ENCODE measurements around the gene GPR137B. TPM values are rescaled to one million over a fixed set of nuclear protein-coding genes. Genes with fewer than 3 reads are reported as not detected.
A peak's percentile ranks its signal among the peaks of the same experiment; 100 is the strongest.

GPR137B gene
- total RNA-seq, 1 donor from 2014 or later = 6.3 TPM

GRCh38 chr1:236120721-236121153, 21.6 kb upstream of the GPR137B start:
- Histone ChIP-seq H3K4me3 (ENCODE audit: low read depth, low read length) (no peak overlapping the region), H3K36me3 (ENCODE audit: control insufficient read depth, insufficient read depth, low read length) (no peaks in the 10 kb centered on the region), H3K27me3 (ENCODE audit: control insufficient read depth, insufficient read depth, low read length) (peaks cover 2% of the 10 kb centered on the region)
- FAIRE-seq = no peak
- no peak for TF ChIP-seq CTCF (IDR thresholded peaks at IDR 0.05; ENCODE audit: insufficient read depth, low read length, severe bottlenecking)
- no peak for DNase-seq (ENCODE audit: low read depth)

GRCh38 chr1:236122176-236122575, 20.2 kb upstream of the GPR137B start:
- DNase-seq (ENCODE audit: low read depth) (no peak), FAIRE-seq (no peak)
- Histone ChIP-seq H3K4me3 (ENCODE audit: low read depth, low read length) (no peak overlapping the region), H3K27me3 (ENCODE audit: control insufficient read depth, insufficient read depth, low read length) (peaks cover 2% of the 10 kb centered on the region), H3K36me3 (ENCODE audit: control insufficient read depth, insufficient read depth, low read length) (no peaks in the 10 kb centered on the region)
- no peak for TF ChIP-seq CTCF (IDR thresholded peaks at IDR 0.05; ENCODE audit: insufficient read depth, low read length, severe bottlenecking)

DNA sequence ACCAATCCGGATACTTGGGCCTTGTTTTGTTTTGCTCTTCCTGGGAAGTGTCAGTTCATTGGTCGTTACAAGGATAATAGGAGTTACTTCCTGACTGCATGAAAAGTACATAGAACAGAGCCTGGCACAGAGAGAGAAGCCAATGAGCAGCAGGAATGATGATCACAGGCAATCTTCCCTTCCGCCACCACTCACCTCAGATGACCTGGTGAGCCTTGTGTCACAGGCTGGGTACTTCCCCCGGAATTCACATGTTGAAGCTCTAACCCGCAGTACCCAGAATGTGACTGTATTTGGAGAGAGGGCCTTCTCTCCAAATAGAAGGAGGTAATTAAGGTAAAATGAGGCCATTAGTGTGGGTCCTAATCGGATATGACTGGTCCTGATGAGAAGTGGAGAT, 18.8 kb upstream of the GPR137B start:
- no peak overlapping the region for H3K4me3 ChIP-seq (ENCODE audit: low read depth, low read length)
- no peak for TF ChIP-seq CTCF (IDR thresholded peaks at IDR 0.05; ENCODE audit: insufficient read depth, low read length, severe bottlenecking)
- peaks cover 2% of the 10 kb centered on the region for H3K27me3 ChIP-seq (ENCODE audit: control insufficient read depth, insufficient read depth, low read length)
- no peak for DNase-seq (ENCODE audit: low read depth)
- H3K36me3 ChIP-seq (ENCODE audit: control insufficient read depth, insufficient read depth, low read length) = no peaks in the 10 kb centered on the region
- FAIRE-seq = no peak

- H3K36me3 ChIP-seq (ENCODE audit: control insufficient read depth, insufficient read depth, low read length) = no peaks in the 10 kb centered on the region
- no peak for FAIRE-seq
- TF ChIP-seq CTCF (IDR thresholded peaks at IDR 0.05; ENCODE audit: insufficient read depth, low read length, severe bottlenecking) = no peak
- no peak overlapping the region for H3K4me3 ChIP-seq (ENCODE audit: low read depth, low read length)
- H3K27me3 ChIP-seq (ENCODE audit: control insufficient read depth, insufficient read depth, low read length) = peaks cover 2% of the 10 kb centered on the region
- DNase-seq (ENCODE audit: low read depth) = no peak
Observed at GRCh38 chr1:236124965-236125364, 17.4 kb upstream of the GPR137B start.

DNA sequence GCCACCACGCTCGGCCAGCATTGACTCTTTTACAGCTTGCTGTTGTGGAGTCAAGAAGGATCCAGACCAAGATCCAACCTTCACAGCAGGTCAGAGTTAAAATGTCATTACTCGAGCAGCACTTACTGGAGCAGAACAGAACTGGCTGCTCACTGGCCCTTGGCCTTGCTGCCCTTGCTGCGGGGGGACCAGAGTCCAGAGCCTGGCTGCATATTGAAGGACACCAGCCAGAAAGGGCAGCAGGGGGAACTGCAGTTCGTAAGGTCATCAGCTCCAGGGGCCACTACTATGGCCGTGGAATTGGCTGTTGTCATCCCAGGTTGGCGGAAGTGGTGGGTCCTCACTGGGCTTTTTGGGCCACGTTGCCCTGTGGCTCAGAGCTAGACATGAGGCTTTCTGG, 15.3 kb upstream of the GPR137B start:
- DNase-seq (ENCODE audit: low read depth) (no peak), FAIRE-seq (no peak)
- H3K36me3 ChIP-seq (ENCODE audit: control insufficient read depth, insufficient read depth, low read length) = no peaks in the 10 kb centered on the region
- no peak for TF ChIP-seq CTCF (IDR thresholded peaks at IDR 0.05; ENCODE audit: insufficient read depth, low read length, severe bottlenecking)
- peaks cover 2% of the 10 kb centered on the region for H3K27me3 ChIP-seq (ENCODE audit: control insufficient read depth, insufficient read depth, low read length)
- H3K4me3 ChIP-seq (ENCODE audit: low read depth, low read length) = no peak overlapping the region

- FAIRE-seq = no peak
- DNase-seq (ENCODE audit: low read depth) = peak; percentile 19
- no peak for TF ChIP-seq CTCF (IDR thresholded peaks at IDR 0.05; ENCODE audit: insufficient read depth, low read length, severe bottlenecking)
- Histone ChIP-seq H3K27me3 (ENCODE audit: control insufficient read depth, insufficient read depth, low read length) (peaks cover 2% of the 10 kb centered on the region), H3K36me3 (ENCODE audit: control insufficient read depth, insufficient read depth, low read length) (no peaks in the 10 kb centered on the region), H3K4me3 (ENCODE audit: low read depth, low read length) (no peak overlapping the region)
Observed at GRCh38 chr1:236128646-236129178, 13.6 kb upstream of the GPR137B start.
